ENCODE data around the gene AGTRAP. TPM values are rescaled to one million over a fixed set of nuclear protein-coding genes. Genes with fewer than 3 reads are reported as not detected.
A peak's percentile ranks its signal among the peaks of the same experiment; 100 is the strongest.

The AGTRAP gene
- total RNA-seq, 1 donor from 2014 or later = 95.6 TPM

- DNase-seq (ENCODE audit: low spot score in 2 of 2) = no peak
- Histone ChIP-seq H3K4me1 (peaks cover 0 to 19% of the 10 kb centered on the region in 2 donors), H3K4me3 (no peak overlapping the region), H3K36me3 (no peaks in the 10 kb centered on the region), H3K27me3 (no peaks in the 10 kb centered on the region), H3K27ac (no peak overlapping the region), H3K9me3 (no peaks in the 10 kb centered on the region)
- intact Hi-C loops (cut with DNase I) = no loop called here
- TF ChIP-seq CTCF (IDR thresholded peaks at IDR 0.05) = no peak
Observed at GRCh38 chr1:11782127-11782708, 46.3 kb downstream of the AGTRAP start.

- Histone ChIP-seq H3K4me1 (peaks cover 9 to 33% of the 10 kb centered on the region in 2 donors), H3K27ac (no peak overlapping the region), H3K9me3 (no peaks in the 10 kb centered on the region), H3K27me3 (no peaks in the 10 kb centered on the region), H3K4me3 (no peak overlapping the region), H3K36me3 (no peaks in the 10 kb centered on the region)
- no peak for DNase-seq (ENCODE audit: low spot score in 2 of 2)
- intact Hi-C loops (cut with DNase I) = no loop called here
- no peak for TF ChIP-seq CTCF (IDR thresholded peaks at IDR 0.05)
Observed at GRCh38 chr1:11783556-11783955, 47.6 kb downstream of the AGTRAP start.

- Histone ChIP-seq H3K4me3 (peak overlapping the region in 1 of 2 donors; percentile 53), H3K27me3 (no peaks in the 10 kb centered on the region), H3K9me3 (no peaks in the 10 kb centered on the region), H3K4me1 (peaks cover 11 to 40% of the 10 kb centered on the region in 2 donors), H3K36me3 (no peaks in the 10 kb centered on the region), H3K27ac (peak overlapping the region; percentile 51 to 56)
- DNase-seq (ENCODE audit: low spot score in 2 of 2) = no peak
- intact Hi-C loops (cut with DNase I) = no loop called here
- TF ChIP-seq CTCF (IDR thresholded peaks at IDR 0.05) = no peak
Observed at GRCh38 chr1:11784256-11784992, 48.5 kb downstream of the AGTRAP start.

GRCh38 chr1:11784993-11785769, 49.2 kb downstream of the AGTRAP start:
- peak overlapping the region in 1 of 2 donors; percentile 53 for H3K4me3 ChIP-seq
- H3K36me3 ChIP-seq = peaks cover 0 to 6% of the 10 kb centered on the region in 2 donors
- H3K27me3 ChIP-seq = no peaks in the 10 kb centered on the region
- peak in 1 of 2 donors; percentile 82 for DNase-seq (ENCODE audit: low spot score in 2 of 2)
- TF ChIP-seq CTCF (IDR thresholded peaks at IDR 0.05) = peak; percentile 86 to 94 (median 92)
- H3K4me1 ChIP-seq = peaks cover 17 to 48% of the 10 kb centered on the region in 2 donors
- peak overlapping the region; percentile 51 to 56 for H3K27ac ChIP-seq
- H3K9me3 ChIP-seq = no peaks in the 10 kb centered on the region
- intact Hi-C loops (cut with DNase I) = loop anchor here (5.0 kb wide), 1 partner anchor 122 kb away; no protein-coding TSS in a partner anchor

- H3K4me1 ChIP-seq = peaks cover 24 to 55% of the 10 kb centered on the region in 2 donors
- no peak for TF ChIP-seq CTCF (IDR thresholded peaks at IDR 0.05)
- no peaks in the 10 kb centered on the region for H3K27me3 ChIP-seq
- H3K36me3 ChIP-seq = peaks cover 0 to 8% of the 10 kb centered on the region in 2 donors
- H3K27ac ChIP-seq = peak overlapping the region in 1 of 2 donors; percentile 91
- no peak for DNase-seq (ENCODE audit: low spot score in 2 of 2)
- H3K9me3 ChIP-seq = no peaks in the 10 kb centered on the region
- H3K4me3 ChIP-seq = no peak overlapping the region
- intact Hi-C loops (cut with DNase I) = loop anchor here (5.0 kb wide), 1 partner anchor 121 kb away; no protein-coding TSS in a partner anchor
Observed at GRCh38 chr1:11786168-11786567, 50.2 kb downstream of the AGTRAP start.
